Panc1 (cell line): ENCODE results near the gene COL13A1. TPM values are rescaled to one million over a fixed set of nuclear protein-coding genes. Genes with fewer than 3 reads are reported as not detected.

Source experiments
- ATAC-seq: fragments of 200-7000 bp; cut with Tn5 transposase; 2 replicates; pipeline ENCODE4 v1.9.1; 2020; ENCODE audit warnings: mild to moderate bottlenecking, moderate library complexity
- BruUV-seq: library from RNA; stranded (reverse); fragments of 400-500 nt; replicated peaks from 2 replicates; lab custom pipeline; 2021; lab: Mats Ljungman, UMichigan
- CTCF ChIA-PET: fragments of 300-600 bp; sonication (Branson Sonifier 250); formaldehyde crosslinking; loops from one replicate; lab custom pipeline; 2022; ENCODE audit warnings: antibody characterized with exemption; lab: Charles Lee
- POLR2A ChIA-PET: fragments of 300-600 bp; sonication (Branson Sonifier 250); formaldehyde crosslinking; loops from one replicate; lab custom pipeline; 2022; ENCODE audit warnings: antibody characterized with exemption; lab: Charles Lee
- DNase-seq: peaks from one replicate; pipeline ENCODE4 v3.0.0-alpha.2; 2010; ENCODE audit warnings: low read depth, low spot score
- H3K27ac ChIP-seq: 2 replicates; pipeline ENCODE4 v1.5.1; 2011; ENCODE audit warnings: mild to moderate bottlenecking, low read length, inconsistent platforms
- H3K27me3 ChIP-seq: fragments of 200-500 bp; sonication (Bioruptor generic); 2 replicates; pipeline ENCODE4 v1.6.0; 2014; ENCODE audit warnings: low read length, inconsistent platforms; ENCODE audit not compliant: control insufficient read depth, insufficient read depth
- H3K36me3 ChIP-seq: fragments of 200-500 bp; sonication (Bioruptor generic); 2 replicates; pipeline ENCODE4 v1.5.1; 2014; ENCODE audit warnings: inconsistent platforms, mild to moderate bottlenecking, low read length, moderate library complexity; ENCODE audit not compliant: control insufficient read depth, insufficient read depth
- H3K4me1 ChIP-seq: 2 replicates; pipeline ENCODE4 v1.5.1; 2011; ENCODE audit warnings: inconsistent platforms, mild to moderate bottlenecking, low read length, moderate library complexity; ENCODE audit not compliant: control insufficient read depth, insufficient read depth
- H3K4me3 ChIP-seq, 2 experiments: 2 replicates each; pipeline ENCODE4 v1.5.1; 2011 to 2012; ENCODE audit warnings: low read depth in 2 of 2, low read length in 2 of 2, mild to moderate bottlenecking in 2 of 2, inconsistent platforms in 1 of 2, moderate library complexity in 1 of 2
- H3K9me3 ChIP-seq: fragments of 200-500 bp; sonication (Bioruptor generic); 2 replicates; pipeline ENCODE4 v1.5.1; 2014; ENCODE audit warnings: low read depth, mild to moderate bottlenecking, inconsistent platforms, low read length, moderate library complexity; ENCODE audit not compliant: control insufficient read depth, insufficient read depth
- CTCF ChIP-seq: fragments of 450-650 bp; IDR thresholded peaks from 2 replicates; pipeline ENCODE4 v1.5.1; 2017; ENCODE audit warnings: mild to moderate bottlenecking
- POLR2AphosphoS5 ChIP-seq: IDR thresholded peaks from 2 replicates; pipeline ENCODE4 v1.6.1; 2012; ENCODE audit warnings: mild to moderate bottlenecking, low read depth, low read length, moderate library complexity
- REST ChIP-seq, 2 experiments: IDR thresholded peaks; 2 replicates each; pipeline ENCODE4 v1.6.1; 2011 to 2012; ENCODE audit warnings: low read depth in 2 of 2, control low read depth in 1 of 2, low read length in 1 of 2, mild to moderate bottlenecking in 1 of 2, moderate library complexity in 1 of 2; ENCODE audit not compliant: insufficient read depth in 1 of 2
- SIN3A ChIP-seq: IDR thresholded peaks from 2 replicates; pipeline ENCODE4 v1.6.1; 2012; ENCODE audit warnings: low read depth, mild to moderate bottlenecking, low read length, moderate library complexity, borderline replicate concordance; ENCODE audit not compliant: insufficient read depth
- TCF7L2 ChIP-seq: IDR thresholded peaks from 2 replicates; pipeline ENCODE4 v1.6.1; 2011; ENCODE audit warnings: mild to moderate bottlenecking, low read depth, low read length, inconsistent platforms
- in situ Hi-C: cut with HindIII; loops from 2 replicates; pipeline ENCODE4 v1.10.0; 2016; ENCODE audit warnings: low sequenced_read_pairs, low pct_unique_long_range_greater_than_20kb
- intact Hi-C: fragments of 100-400 bp; cut with micrococcal nuclease; formaldehyde crosslinking; loops from one replicate; pipeline ENCODE4 v1.10.0; 2022; ENCODE audit not compliant: unreplicated experiment
- total RNA-seq: library from RNA; stranded (reverse); gene quantifications from one replicate; pipeline ENCODE4 v1.2.1, GENCODE V29; 2021; ENCODE audit not compliant: unreplicated experiment

The COL13A1 gene
- total RNA-seq, 1 experiment from 2014 or later: 1.0 TPM

- no peak for ATAC-seq
Observed at GRCh38 chr10:69858201-69858600, 56.5 kb downstream of the COL13A1 start.

GRCh38 chr10:69860271-69860670 lies 58.6 kb downstream of the COL13A1 start:
- no peaks in the 10 kb centered on the region for H3K36me3 ChIP-seq
- DNase-seq (no peak), ATAC-seq (no peak)
- H3K27me3 ChIP-seq: no peaks in the 10 kb centered on the region
- no peaks in the 10 kb centered on the region for H3K9me3 ChIP-seq
- in situ Hi-C loops: no loop called here
- no peak overlapping the region for H3K27ac ChIP-seq
- ChIA-PET CTCF (no interaction called here), POLR2A (no interaction called here)
- peaks cover 22% of the 10 kb centered on the region; the same call in 1 of the 2 replicates for H3K4me1 ChIP-seq
- intact Hi-C loops: no loop called here
- BruUV-seq: no TSS peak
- H3K4me3 ChIP-seq: no peak overlapping the region
- no peak for TF ChIP-seq TCF7L2
- TF ChIP-seq REST (IDR thresholded peaks at IDR 0.05; ENCODE audit: insufficient read depth in 1 of 2, low read depth in 2 of 2, low read length in 1 of 2): no peak

More at GRCh38 chr10:69858201-69858600, 56.5 kb downstream of the COL13A1 start:
- in situ Hi-C loops (no loop called here), intact Hi-C loops (no loop called here)
- no TSS peak for BruUV-seq
- POLR2A ChIA-PET: no interaction called here
- DNase-seq: no peak
- Histone ChIP-seq H3K4me3 (no peak overlapping the region), H3K27me3 (no peaks in the 10 kb centered on the region), H3K4me1 (peaks cover 8% of the 10 kb centered on the region; the same call in 1 of the 2 replicates), H3K27ac (no peak overlapping the region), H3K9me3 (no peaks in the 10 kb centered on the region), H3K36me3 (no peaks in the 10 kb centered on the region)
- TF ChIP-seq TCF7L2: no peak
- no peak for TF ChIP-seq POLR2AphosphoS5
- TF ChIP-seq CTCF: no peak
- TF ChIP-seq SIN3A: no peak
- no peak for TF ChIP-seq REST (IDR thresholded peaks at IDR 0.05; ENCODE audit: insufficient read depth in 1 of 2, low read depth in 2 of 2, low read length in 1 of 2)
- CTCF ChIA-PET: no interaction called here
